ENCODE measurements around the gene CXXC1. TPM values are rescaled to one million over a fixed set of nuclear protein-coding genes. Genes with fewer than 3 reads are reported as not detected.

CXXC1 gene
- total RNA-seq, 1 donor from 2014 or later = 50.6 TPM

GRCh38 chr18:50283469-50284209, 3.9 kb downstream of the CXXC1 start:
- Mint-ChIP-seq H3K27me3 (ENCODE audit: low read depth, unreplicated experiment) (no peaks in the 10 kb centered on the region), H3K27ac (ENCODE audit: unreplicated experiment) (no peak overlapping the region)

GRCh38 chr18:50282521-50283335, 4.8 kb downstream of the CXXC1 start:
- Histone ChIP-seq H3K4me3 (ENCODE audit: insufficient read depth, low read depth, low read length) (peak overlapping the region; percentile 96), H3K27ac (ENCODE audit: low read depth, low read length) (no peak overlapping the region), H4K20me1 (ENCODE audit: insufficient read depth, low read length) (peaks cover 20% of the 10 kb centered on the region), H3K27me3 (ENCODE audit: insufficient read depth, low read length) (no peaks in the 10 kb centered on the region), H3K4me1 (ENCODE audit: insufficient read depth, low read length) (peaks cover 39% of the 10 kb centered on the region), H3K9me3 (ENCODE audit: insufficient read depth, low read depth, low read length) (no peaks in the 10 kb centered on the region), H3K36me3 (ENCODE audit: insufficient read depth, low read length) (peaks cover 10% of the 10 kb centered on the region), H3K79me2 (ENCODE audit: insufficient read depth, low read length) (peaks cover 58% of the 10 kb centered on the region), H3K9ac (ENCODE audit: low read length) (no peak overlapping the region), H3K4me2 (ENCODE audit: low read length) (no peak overlapping the region), H2AFZ (ENCODE audit: low read depth, low read length) (no peak overlapping the region)
- DNase-seq (ENCODE audit: low read depth) = no peak
- peaks cover 20% of the 10 kb centered on the region for H3K36me3 Mint-ChIP-seq (ENCODE audit: low read depth, unreplicated experiment)
- no peak overlapping the region for H3K27ac Mint-ChIP-seq (ENCODE audit: unreplicated experiment)
- H3K9me3 Mint-ChIP-seq (ENCODE audit: unreplicated experiment) = no peaks in the 10 kb centered on the region
- peak overlapping the region; percentile 96 for H3K4me3 Mint-ChIP-seq (ENCODE audit: unreplicated experiment)
- H3K4me1 Mint-ChIP-seq (ENCODE audit: low read depth, unreplicated experiment) = peaks cover 21% of the 10 kb centered on the region
- TF ChIP-seq EZH2 (IDR thresholded peaks at IDR 0.05; ENCODE audit: insufficient read depth, low read length) = no peak
- TF ChIP-seq CTCF (IDR thresholded peaks at IDR 0.05; ENCODE audit: insufficient read depth, low read depth, low read length) = no peak
- no peak for FAIRE-seq
- H3K27me3 Mint-ChIP-seq (ENCODE audit: low read depth, unreplicated experiment) = no peaks in the 10 kb centered on the region

More at GRCh38 chr18:50283469-50284209, 3.9 kb downstream of the CXXC1 start:
- Histone ChIP-seq H3K27me3 (ENCODE audit: insufficient read depth, low read length) (no peaks in the 10 kb centered on the region), H3K36me3 (ENCODE audit: insufficient read depth, low read length) (peaks cover 10% of the 10 kb centered on the region), H3K27ac (ENCODE audit: low read depth, low read length) (no peak overlapping the region), H3K9me3 (ENCODE audit: insufficient read depth, low read depth, low read length) (no peaks in the 10 kb centered on the region), H2AFZ (ENCODE audit: low read depth, low read length) (no peak overlapping the region), H3K79me2 (ENCODE audit: insufficient read depth, low read length) (peaks cover 51% of the 10 kb centered on the region), H4K20me1 (ENCODE audit: insufficient read depth, low read length) (peaks cover 19% of the 10 kb centered on the region), H3K4me1 (ENCODE audit: insufficient read depth, low read length) (peaks cover 36% of the 10 kb centered on the region), H3K9ac (ENCODE audit: low read length) (no peak overlapping the region), H3K4me2 (ENCODE audit: low read length) (no peak overlapping the region), H3K4me3 (ENCODE audit: insufficient read depth, low read depth, low read length) (no peak overlapping the region)
- FAIRE-seq (no peak), DNase-seq (ENCODE audit: low read depth) (no peak)
- Mint-ChIP-seq H3K36me3 (ENCODE audit: low read depth, unreplicated experiment) (peaks cover 20% of the 10 kb centered on the region), H3K4me3 (ENCODE audit: unreplicated experiment) (no peak overlapping the region), H3K9me3 (ENCODE audit: unreplicated experiment) (no peaks in the 10 kb centered on the region), H3K4me1 (ENCODE audit: low read depth, unreplicated experiment) (peaks cover 17% of the 10 kb centered on the region)
- TF ChIP-seq CTCF (IDR thresholded peaks at IDR 0.05; ENCODE audit: insufficient read depth, low read depth, low read length) (no peak), EZH2 (IDR thresholded peaks at IDR 0.05; ENCODE audit: insufficient read depth, low read length) (no peak)

Data from astrocyte (in vitro differentiated cells and primary cell).